B cell (primary cell): Measurements from ENCODE around the gene PLA2R1. TPM values are rescaled to one million over a fixed set of nuclear protein-coding genes. Genes with fewer than 3 reads are reported as not detected.

Source experiments
- ATAC-seq: fragments of 200-7000 bp; cut with Tn5 transposase; one replicate; pipeline ENCODE4 v1.10.0; 2021; ENCODE audit warnings: low read depth, mild to moderate bottlenecking, moderate number of reproducible peaks, moderate library complexity
- CTCF ChIA-PET: fragments of 350-600 bp; sonication (Branson Sonifier 250); formaldehyde crosslinking; loops from one replicate; lab custom pipeline; 2021; ENCODE audit warnings: antibody characterized with exemption, inconsistent platforms; lab: Charles Lee
- POLR2A ChIA-PET: fragments of 350-600 bp; sonication (Branson Sonifier 250); formaldehyde crosslinking; loops from one replicate; lab custom pipeline; 2021; ENCODE audit warnings: antibody characterized with exemption; lab: Charles Lee
- DNase-seq: peaks from one replicate; pipeline ENCODE4 v3.0.0; 2013
- H2AFZ ChIP-seq: 2 replicates; pipeline ENCODE4 v1.6.1; 2012; ENCODE audit warnings: mild to moderate bottlenecking, low read depth, low read length; ENCODE audit not compliant: insufficient read depth, poor library complexity, severe bottlenecking
- H3K27ac ChIP-seq, 2 donors: 1 replicate in 1 of 2; 2 replicates in 1 of 2; pipeline ENCODE4 v1.5.1; 2012 to 2013; ENCODE audit warnings: low read length in 2 of 2, mild to moderate bottlenecking in 2 of 2, moderate library complexity in 1 of 2
- H3K27me3 ChIP-seq, 4 experiments: fragments of 200-600 bp in 1 of 4; sonication (generic) in 1 of 4; replicated peaks in 1 of 4; 1 replicate in 2 of 4; 2 replicates in 2 of 4; pipeline versions ENCODE4 v1.6.1 to v1.7.0; 2013 to 2016; ENCODE audit warnings: low read length in 3 of 4, mild to moderate bottlenecking in 2 of 4, mixed read lengths in 1 of 4, moderate library complexity in 1 of 4; ENCODE audit not compliant: insufficient read depth in 4 of 4, control insufficient read depth in 3 of 4; ENCODE audit errors: control extremely low read depth in 1 of 4
- H3K36me3 ChIP-seq, 2 experiments: replicated peaks in 1 of 2; 1 replicate in 1 of 2; 2 replicates in 1 of 2; pipeline versions ENCODE4 v1.6.1 to v1.7.1; 2013; ENCODE audit warnings: low read length in 1 of 2; ENCODE audit not compliant: insufficient read depth in 2 of 2, control insufficient read depth in 1 of 2; ENCODE audit errors: control extremely low read depth in 1 of 2, extremely low read depth in 1 of 2
- H3K4me1 ChIP-seq, 2 donors: fragments of 200-600 bp in 1 of 2; sonication (generic) in 1 of 2; 1 replicate in 1 of 2; 2 replicates in 1 of 2; pipeline versions ENCODE4 v1.5.1 to v1.6.1; 2013 to 2017; ENCODE audit warnings: low read length in 2 of 2; ENCODE audit not compliant: control insufficient read depth in 2 of 2, insufficient read depth in 2 of 2
- H3K4me2 ChIP-seq: replicated peaks from 2 replicates; pipeline ENCODE3; 2012; ENCODE audit warnings: mild to moderate bottlenecking, low read depth, low read length; ENCODE audit not compliant: poor library complexity, severe bottlenecking
- H3K4me3 ChIP-seq, 5 experiments: fragments of 200-600 bp in 1 of 5; sonication (generic) in 1 of 5; 1 replicate in 3 of 5; 2 replicates in 2 of 5; pipeline versions ENCODE4 v1.5.1 to v1.7.0; 2011 to 2016; ENCODE audit warnings: low read length in 4 of 5, mild to moderate bottlenecking in 4 of 5, low read depth in 2 of 5, control low read depth in 1 of 5, moderate library complexity in 1 of 5; ENCODE audit not compliant: insufficient read depth in 1 of 5; ENCODE audit errors: control extremely low read depth in 1 of 5, extremely low read depth in 1 of 5
- H3K79me2 ChIP-seq: fragments of 200-600 bp; sonication (generic); one replicate; pipeline ENCODE4 v1.6.0; 2016; ENCODE audit warnings: low read length; ENCODE audit not compliant: control insufficient read depth, insufficient read depth
- H3K9ac ChIP-seq: fragments of 200-600 bp; sonication (generic); 2 replicates; pipeline ENCODE4 v1.6.1; 2017; ENCODE audit warnings: mild to moderate bottlenecking, low read length, moderate library complexity
- H3K9me3 ChIP-seq, 3 donors: one replicate each; pipeline versions ENCODE4 v1.6.1 to v1.7.1; 2013; ENCODE audit warnings: low read length in 2 of 3; ENCODE audit not compliant: control insufficient read depth in 2 of 3, insufficient read depth in 1 of 3; ENCODE audit errors: control extremely low read depth in 1 of 3
- H4K20me1 ChIP-seq: 2 replicates; pipeline ENCODE4 v1.6.0; 2012; ENCODE audit warnings: mild to moderate bottlenecking, low read length; ENCODE audit not compliant: insufficient read depth, control insufficient read depth, poor library complexity, severe bottlenecking
- H3K27ac Mint-ChIP-seq: one replicate; pipeline ENCODE4 v1.8.0; 2021; ENCODE audit warnings: mixed read lengths
- H3K27me3 Mint-ChIP-seq: one replicate; pipeline ENCODE4 v1.8.0; 2021; ENCODE audit warnings: mixed read lengths
- H3K4me1 Mint-ChIP-seq: one replicate; pipeline ENCODE4 v1.8.0; 2021; ENCODE audit warnings: mixed read lengths
- H3K4me3 Mint-ChIP-seq: one replicate; pipeline ENCODE4 v1.8.0; 2021; ENCODE audit warnings: mixed read lengths
- H3K9me3 Mint-ChIP-seq: one replicate; pipeline ENCODE4 v1.8.0; 2022; ENCODE audit warnings: mixed read lengths; ENCODE audit not compliant: insufficient read depth
- CTCF ChIP-seq: fragments of 200-600 bp; IDR thresholded peaks from one replicate; pipeline ENCODE4 v1.8.0; 2022; ENCODE audit warnings: antibody characterized with exemption, mild to moderate bottlenecking
- EZH2 ChIP-seq: IDR thresholded peaks from 2 replicates; pipeline ENCODE4 v1.6.1; 2012; ENCODE audit warnings: borderline replicate concordance, low read depth, mild to moderate bottlenecking, moderate library complexity, low read length; ENCODE audit not compliant: insufficient read depth, poor library complexity, severe bottlenecking
- WGBS: methylation state at CpG from one replicate; pipeline ENCODE4 v1.1.5; 2013; ENCODE audit warnings: missing lambda C conversion rate; ENCODE audit not compliant: insufficient coverage; 5-methylcytosine and 5-hydroxymethylcytosine counted together
- intact Hi-C: fragments of 100-400 bp; cut with micrococcal nuclease; formaldehyde crosslinking; loops from one replicate; pipeline ENCODE4 v1.10.0; 2022
- polyA plus RNA-seq: library from polyadenylated mRNA; depleted of rRNA; stranded (reverse); fragments of >200 nt; gene quantifications from 2 replicates; pipeline ENCODE4 v1.2.3, GENCODE V29; 2012
- total RNA-seq, 2 donors: library from RNA; stranded (reverse); fragments of 120-200 nt in 1 of 2; gene quantifications; 1 replicate in 1 of 2; 2 replicates in 1 of 2; pipeline versions ENCODE4 v1.2.3 to v1.2.4, GENCODE V29; 2013 to 2022

The PLA2R1 gene
- total and polyA plus RNA-seq, 2 donors (not counting 1 experiment from before 2014, with no cell fraction given), result not detected

GRCh38 chr2:159996792-159997546 lies 65.4 kb downstream of the PLA2R1 start:
- Histone ChIP-seq H3K79me2 (no peaks in the 10 kb centered on the region), H2AFZ (no peak overlapping the region), H3K27ac (no peak overlapping the region), H3K4me3 (no peak overlapping the region), H4K20me1 (no peaks in the 10 kb centered on the region), H3K36me3 (no peaks in the 10 kb centered on the region), H3K9me3 (peaks cover 0 to 1% (median 0%) of the 10 kb centered on the region in 3 donors), H3K27me3 (no peaks in the 10 kb centered on the region), H3K4me2 (no peak overlapping the region), H3K4me1 (no peaks in the 10 kb centered on the region), H3K9ac (no peak overlapping the region)
- 82% methylated on average over 2 of the region's 3 CpGs for whole genome bisulfite sequencing
- ATAC-seq, result no peak
- TF ChIP-seq EZH2 (no peak), CTCF (no peak)
- H3K9me3 Mint-ChIP-seq, result no peaks in the 10 kb centered on the region
- no peak for DNase-seq
- H3K4me1 Mint-ChIP-seq, result no peaks in the 10 kb centered on the region
- intact Hi-C loops, result no loop called here
- H3K27me3 Mint-ChIP-seq, result peaks cover 5% of the 10 kb centered on the region
- ChIA-PET CTCF (no interaction called here), POLR2A (no interaction called here)
- H3K4me3 Mint-ChIP-seq, result no peak overlapping the region
- no peak overlapping the region for H3K27ac Mint-ChIP-seq

- H3K9me3 ChIP-seq, result no peaks in the 10 kb centered on the region
- no peaks in the 10 kb centered on the region for H3K4me1 ChIP-seq
- H4K20me1 ChIP-seq, result no peaks in the 10 kb centered on the region
- no peak overlapping the region for H3K27ac Mint-ChIP-seq
- H2AFZ ChIP-seq, result no peak overlapping the region
- WGBS, result no CpG with 5 or more reads among the region's 2 CpGs
- no peak overlapping the region for H3K4me3 Mint-ChIP-seq
- no peaks in the 10 kb centered on the region for H3K9me3 Mint-ChIP-seq
- TF ChIP-seq EZH2 (no peak), CTCF (no peak)
- ChIA-PET CTCF (no interaction called here), POLR2A (no interaction called here)
- H3K27me3 Mint-ChIP-seq, result peaks cover 5% of the 10 kb centered on the region
- H3K4me2 ChIP-seq, result no peak overlapping the region
- DNase-seq (no peak), ATAC-seq (no peak)
- no peak overlapping the region for H3K9ac ChIP-seq
- H3K36me3 ChIP-seq, result no peaks in the 10 kb centered on the region
- no peaks in the 10 kb centered on the region for H3K4me1 Mint-ChIP-seq
- intact Hi-C loops, result no loop called here
- H3K4me3 ChIP-seq, result no peak overlapping the region
- H3K27me3 ChIP-seq, result no peaks in the 10 kb centered on the region
- no peaks in the 10 kb centered on the region for H3K79me2 ChIP-seq
- H3K27ac ChIP-seq, result no peak overlapping the region
These were observed 67.4 kb downstream of the PLA2R1 start for GRCh38 chr2:159995038-159995437.
